Cardiac fibroblast (primary cell): Measurements from ENCODE around the gene SORBS2.

ENCODE experiments used
- DNase-seq, 2 donors: peaks; one replicate each; pipeline versions ENCODE4 v3.0.0 to v3.0.0-alpha.2; 2010; ENCODE audit warnings: low read depth in 2 of 2
- H3K4me3 ChIP-seq, 2 donors: replicated peaks in 1 of 2; 1 replicate in 1 of 2; 2 replicates in 1 of 2; pipeline ENCODE4 v1.5.1; 2011; ENCODE audit warnings: low read depth in 2 of 2, low read length in 2 of 2, mild to moderate bottlenecking in 2 of 2, moderate library complexity in 1 of 2
- CTCF ChIP-seq: IDR thresholded peaks from one replicate; pipeline ENCODE4 v1.5.1; 2011; ENCODE audit warnings: low read depth, mild to moderate bottlenecking, low read length, inconsistent platforms

Gene SORBS2

GRCh38 chr4:185638548-185639301 is 173.3 kb downstream of the SORBS2 start:
- TF ChIP-seq CTCF, result no peak
- peak in 1 of 2 donors; percentile 23 for DNase-seq
- H3K4me3 ChIP-seq, result peak overlapping the region in 1 of 2 donors; percentile 19

- TF ChIP-seq CTCF, result no peak
- no peak for DNase-seq
- H3K4me3 ChIP-seq, result no peak overlapping the region
Measured at GRCh38 chr4:185638093-185638492, 173.9 kb downstream of the SORBS2 start.

- no peak for TF ChIP-seq CTCF
- no peak for DNase-seq
- no peak overlapping the region for H3K4me3 ChIP-seq
Measured at GRCh38 chr4:185637163-185637875, 174.7 kb downstream of the SORBS2 start.

GRCh38 chr4:185634066-185634652 is 177.8 kb downstream of the SORBS2 start:
- peak; percentile 48 for TF ChIP-seq CTCF
- no peak overlapping the region for H3K4me3 ChIP-seq
- peak in 1 of 2 donors; percentile 53 for DNase-seq

- H3K4me3 ChIP-seq, result no peak overlapping the region
- no peak for DNase-seq
- no peak for TF ChIP-seq CTCF
Measured at GRCh38 chr4:185626798-185627197, 185.2 kb downstream of the SORBS2 start.

GRCh38 chr4:185625503-185625902 is 186.5 kb downstream of the SORBS2 start:
- no peak overlapping the region for H3K4me3 ChIP-seq
- TF ChIP-seq CTCF, result no peak
- no peak for DNase-seq
